NCI-H1105 treated with DMSO at 0.1 percent for 48 hours (cell line): ENCODE results near the gene CBFA2T3.
"Not testable (repeated sequence)": the region's sequence is repeated elsewhere in the genome, so short reads cannot be mapped to it uniquely, and the experiment has no call there.

ENCODE experiments used
- DNase-seq: peaks from one replicate; lab custom pipeline; 2025; lab: John Stamatoyannopoulos, UW

Gene CBFA2T3

GRCh38 chr16:89012622-89012995 lies 35.6 kb upstream of the CBFA2T3 start:
- no peak for DNase-seq

GRCh38 chr16:89011909-89012621 lies 35.1 kb upstream of the CBFA2T3 start:
- no peak for DNase-seq

- DNase-seq: no peak
Measured at GRCh38 chr16:89010210-89010925, 33.4 kb upstream of the CBFA2T3 start.

DNA sequence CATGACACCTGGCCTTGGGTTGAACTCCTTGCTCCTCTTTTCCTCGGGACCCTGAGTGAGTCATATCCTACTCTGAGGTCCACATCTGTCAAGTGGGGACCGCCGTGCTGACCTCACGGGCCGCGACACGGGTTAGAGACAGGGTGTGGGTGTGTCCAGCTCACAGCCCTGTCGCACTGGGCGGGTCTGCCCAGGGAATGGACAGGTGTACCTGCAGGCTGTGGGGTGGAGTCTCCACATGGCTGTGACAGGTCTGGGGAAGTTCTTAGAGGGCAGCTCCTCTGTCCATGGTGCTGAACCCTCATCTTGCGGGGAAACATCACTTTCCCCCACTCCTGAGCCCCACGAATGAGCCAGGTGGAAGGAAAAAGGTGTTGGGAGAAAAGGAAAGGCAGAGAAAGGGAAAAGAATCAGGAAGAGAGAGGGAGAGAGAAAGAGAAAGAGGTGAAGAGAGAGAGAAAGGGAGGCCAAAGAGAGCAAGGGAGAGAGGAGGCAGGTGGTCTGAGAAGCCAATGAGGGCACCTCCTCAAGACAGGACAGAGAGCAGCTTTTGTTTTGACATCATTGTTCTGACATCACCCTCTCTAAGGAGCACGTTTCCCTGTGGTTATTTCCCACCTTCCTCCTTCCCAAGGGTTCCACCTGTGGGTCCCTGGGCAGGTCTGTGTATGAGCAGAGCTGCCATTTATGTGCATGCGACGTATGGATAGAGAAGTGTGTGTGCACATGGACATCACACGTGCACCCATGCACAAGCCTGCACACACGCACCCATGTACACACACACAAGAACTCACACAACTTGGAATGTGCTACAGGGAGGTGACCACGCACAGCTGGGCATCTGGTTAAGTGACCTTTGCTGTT lies 32.6 kb upstream of the CBFA2T3 start:
- no peak for DNase-seq

GRCh38 chr16:89008796-89009195 lies 31.8 kb upstream of the CBFA2T3 start:
- not testable (repeated sequence) for DNase-seq

- DNase-seq: no peak
Measured at GRCh38 chr16:89007371-89008249, 30.6 kb upstream of the CBFA2T3 start.

DNA sequence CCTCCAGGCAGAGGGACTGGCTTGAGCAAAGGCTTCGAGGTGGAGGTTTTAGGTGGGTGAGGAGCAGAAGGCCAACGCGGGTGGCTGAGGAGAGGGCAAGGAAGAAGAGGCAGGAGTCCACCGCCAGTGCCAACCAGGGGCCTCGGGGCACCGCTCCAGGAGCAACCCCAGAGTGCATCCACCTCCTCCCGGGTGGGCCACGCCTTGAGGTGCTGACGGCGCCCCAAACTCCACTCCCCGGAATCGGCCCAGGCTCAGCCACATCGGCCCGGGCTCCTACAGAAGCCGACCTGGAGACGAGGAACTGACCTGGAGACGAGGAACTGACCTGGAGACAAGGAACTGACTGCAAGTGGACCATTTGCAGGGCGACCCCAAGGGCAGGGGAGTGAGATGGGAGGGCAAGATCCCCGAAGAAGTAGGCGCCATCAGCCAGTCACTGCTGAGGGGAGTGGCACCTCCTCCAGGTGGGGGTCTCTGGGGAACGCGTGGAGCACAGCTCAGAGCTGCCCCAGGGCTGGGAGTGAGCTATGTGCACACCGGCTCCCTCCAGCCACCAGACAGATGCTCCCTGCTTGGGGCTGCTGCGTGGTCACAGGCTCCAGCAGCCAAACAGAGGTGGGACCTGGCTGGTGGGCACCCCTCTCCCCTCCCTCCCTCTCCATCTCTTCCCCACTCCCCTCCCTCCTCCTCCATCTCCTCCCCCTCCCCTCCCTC lies 29.2 kb upstream of the CBFA2T3 start:
- DNase-seq: no peak

GRCh38 chr16:89005201-89006035 lies 28.4 kb upstream of the CBFA2T3 start:
- DNase-seq: no peak

DNA sequence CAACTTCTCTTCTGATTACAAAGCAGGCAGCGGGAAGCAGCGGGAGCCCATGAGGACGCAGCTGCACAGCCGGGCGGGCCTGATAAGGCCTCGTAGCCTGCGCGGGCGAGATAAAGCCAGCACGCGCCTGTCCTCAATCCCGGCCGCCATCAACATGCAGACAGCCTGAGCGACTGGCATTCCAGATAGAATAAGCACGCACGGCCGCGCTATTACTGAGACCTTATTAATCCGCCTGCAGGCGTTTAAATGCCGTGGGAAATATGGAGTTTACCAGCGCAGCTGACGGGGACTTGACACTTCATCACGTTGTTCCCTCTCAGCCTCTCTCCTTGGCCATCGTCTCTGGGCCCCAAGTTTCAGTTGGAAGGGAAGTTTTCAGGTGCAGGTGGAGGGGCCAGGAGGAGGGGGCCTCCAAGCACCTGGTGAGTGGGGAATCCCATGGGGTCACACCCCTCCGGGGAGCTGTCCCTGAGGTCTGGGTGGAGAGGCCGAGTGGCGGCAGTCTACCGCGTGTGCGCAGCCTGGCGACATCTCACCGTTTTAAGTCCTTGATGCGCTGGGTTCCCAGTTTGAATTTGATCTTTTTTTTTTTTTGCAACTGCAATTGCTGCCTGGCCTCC lies 27.3 kb upstream of the CBFA2T3 start:
- no peak for DNase-seq

GRCh38 chr16:89003831-89004208 lies 26.8 kb upstream of the CBFA2T3 start:
- no peak for DNase-seq

GRCh38 chr16:89002851-89003830 lies 26.1 kb upstream of the CBFA2T3 start:
- DNase-seq: no peak

DNA sequence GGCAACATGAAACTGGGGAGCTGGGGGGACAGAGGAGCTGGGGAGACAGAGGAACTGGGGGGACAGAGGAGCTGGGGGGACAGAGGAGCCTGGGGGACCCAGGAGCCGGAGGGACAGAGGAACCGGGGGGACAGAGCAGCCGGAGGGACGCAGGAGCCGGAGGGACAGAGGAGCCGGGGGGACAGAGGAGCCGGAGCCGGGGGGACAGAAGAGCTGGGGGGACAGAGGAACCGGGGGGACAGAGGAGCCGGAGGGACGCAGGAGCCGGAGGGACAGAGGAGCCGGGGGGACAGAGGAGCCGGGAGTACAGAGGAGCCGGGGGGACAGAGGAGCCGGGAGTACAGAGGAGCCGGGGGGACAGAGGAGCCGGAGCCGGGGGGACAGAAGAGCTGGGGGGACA lies 25.1 kb upstream of the CBFA2T3 start:
- DNase-seq: not testable (repeated sequence)

DNA sequence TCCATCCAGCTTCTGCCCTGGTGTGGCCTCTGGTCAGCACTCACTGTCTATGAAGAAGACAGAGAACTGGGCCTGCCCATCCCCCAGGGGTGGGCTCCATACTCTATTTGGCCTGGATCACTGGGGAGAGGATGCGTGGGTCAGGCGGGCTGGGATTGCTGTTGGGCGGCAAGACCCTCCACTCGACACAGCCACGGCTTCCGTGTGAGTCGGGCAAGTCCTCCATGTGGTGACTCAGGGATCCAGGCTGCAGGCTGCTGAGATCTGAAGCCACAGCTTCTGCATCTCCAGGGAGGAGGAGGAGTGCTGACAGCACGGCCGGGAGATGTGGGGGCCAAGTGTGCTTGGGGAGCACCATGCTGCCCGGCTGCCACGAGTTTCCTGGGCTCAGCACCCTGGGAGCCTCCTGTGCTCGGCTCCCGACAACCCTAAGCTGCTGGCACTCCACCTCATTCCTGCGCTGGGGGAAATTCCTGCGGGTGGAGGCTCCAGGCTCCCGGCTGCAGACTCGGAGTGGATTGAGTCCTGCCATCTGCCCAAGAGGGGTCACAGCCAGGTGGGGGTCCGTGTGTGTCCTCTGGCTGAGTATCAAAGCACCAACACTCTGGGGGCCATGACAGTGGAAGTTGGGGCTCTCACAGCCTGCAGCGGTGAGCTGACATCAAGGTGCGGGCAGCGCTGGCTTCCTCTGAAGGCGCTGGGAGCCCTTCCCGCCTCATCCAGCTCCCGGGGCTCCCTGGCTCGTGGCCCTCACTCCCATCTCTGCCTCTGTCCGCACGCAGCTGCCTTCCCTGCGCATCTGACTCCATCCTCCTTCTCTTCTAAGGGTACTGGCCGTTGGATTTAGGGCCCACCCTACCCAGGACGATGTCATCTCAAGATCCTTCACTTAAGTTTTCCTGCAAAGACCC lies 24.4 kb upstream of the CBFA2T3 start:
- no peak for DNase-seq

DNA sequence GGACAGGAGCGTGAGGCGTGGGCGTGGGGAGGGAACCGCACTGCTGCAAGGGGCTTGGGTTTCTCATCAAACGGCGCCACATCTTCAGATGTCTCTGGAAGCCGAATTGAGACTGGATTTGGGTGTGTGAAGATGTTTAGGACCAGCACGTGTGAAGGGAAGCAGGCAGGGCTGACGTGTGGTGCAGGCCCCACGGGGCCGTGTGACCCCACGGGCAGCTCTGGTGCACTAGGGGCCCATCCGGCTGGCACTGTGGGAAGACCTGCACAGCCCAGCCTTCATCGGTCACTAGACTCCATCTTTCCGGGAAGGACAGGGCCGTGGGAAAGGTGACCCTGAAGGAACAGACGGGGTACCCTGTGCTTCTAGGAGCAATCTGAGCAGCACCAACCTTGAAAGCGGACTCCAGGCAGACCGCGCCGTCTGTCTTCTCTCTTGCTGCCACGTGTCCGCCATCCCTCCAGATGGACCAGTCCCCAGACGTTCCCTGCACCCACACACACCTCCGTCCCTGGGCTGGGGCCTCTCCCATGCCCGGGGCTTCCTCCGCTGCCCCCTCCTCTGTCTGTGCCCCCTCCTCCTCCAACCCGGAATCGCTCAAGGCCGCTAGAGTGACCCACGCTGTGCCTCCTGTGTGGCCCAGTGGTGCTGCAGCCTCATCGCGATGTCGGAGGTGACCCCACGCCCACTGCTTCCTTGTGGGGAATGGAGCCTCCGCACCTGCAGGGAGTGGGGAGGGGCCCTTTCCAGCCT lies 23.4 kb upstream of the CBFA2T3 start:
- no peak for DNase-seq

DNA sequence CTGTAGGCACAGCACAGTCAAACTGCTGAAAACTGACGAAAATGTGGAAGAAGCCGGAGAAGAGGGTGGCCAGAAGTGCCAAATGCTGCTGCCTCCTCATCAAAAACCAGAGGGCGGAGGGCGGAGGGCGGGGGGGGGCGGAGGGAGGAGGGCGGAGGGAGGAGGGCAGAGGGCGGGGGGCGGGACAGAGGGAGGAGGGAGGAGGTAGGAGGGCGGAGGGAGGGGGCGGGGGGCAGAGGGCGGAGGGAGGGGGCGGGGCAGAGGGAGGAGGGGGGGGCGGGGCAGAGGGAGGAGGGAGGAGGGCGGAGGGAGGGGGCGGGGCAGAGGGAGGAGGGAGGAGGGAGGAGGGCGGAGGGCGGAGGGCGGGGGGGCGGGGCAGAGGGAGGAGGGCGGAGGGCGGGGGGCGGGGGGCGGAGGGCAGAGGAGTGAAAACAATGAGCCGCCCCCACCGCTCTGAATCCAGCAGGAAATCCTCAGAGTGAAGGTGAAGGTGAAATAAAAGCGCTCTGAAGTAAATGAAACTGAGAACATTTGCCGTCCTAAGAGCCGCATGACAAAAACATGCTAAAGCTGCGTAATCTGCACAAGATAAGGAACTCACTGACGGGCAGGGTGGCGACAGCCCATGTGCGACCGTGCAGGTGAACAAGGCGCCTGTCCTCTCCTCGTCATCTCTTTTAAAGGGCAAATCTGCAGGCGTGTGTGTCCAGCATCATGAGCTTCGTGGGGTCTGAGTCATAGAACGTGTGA lies 22.6 kb upstream of the CBFA2T3 start:
- no peak for DNase-seq
